Endothelial cell (in vitro differentiated cells): ENCODE results near the gene C11orf68. TPM values are rescaled to one million over a fixed set of nuclear protein-coding genes. Genes with fewer than 3 reads are reported as not detected.
"Not testable (repeated sequence)": the region's sequence is repeated elsewhere in the genome, so short reads cannot be mapped to it uniquely, and the experiment has no call there.

Experiments used
- DNase-seq: peaks from one replicate; pipeline ENCODE4 v3.0.0; 2021; ENCODE audit warnings: low spot score
- H3K27ac Mint-ChIP-seq: one replicate; pipeline ENCODE4 v1.8.0; 2021; ENCODE audit warnings: mixed read lengths, inconsistent platforms; ENCODE audit not compliant: unreplicated experiment
- H3K27me3 Mint-ChIP-seq: one replicate; pipeline ENCODE4 v1.8.0; 2021; ENCODE audit warnings: mild to moderate bottlenecking, moderate library complexity, mixed read lengths, inconsistent platforms; ENCODE audit not compliant: unreplicated experiment
- H3K36me3 Mint-ChIP-seq: one replicate; pipeline ENCODE4 v1.8.0; 2021; ENCODE audit warnings: mild to moderate bottlenecking, low read depth, mixed read lengths, inconsistent platforms; ENCODE audit not compliant: unreplicated experiment
- H3K4me1 Mint-ChIP-seq: one replicate; pipeline ENCODE4 v1.8.0; 2021; ENCODE audit warnings: mild to moderate bottlenecking, mixed read lengths, inconsistent platforms; ENCODE audit not compliant: unreplicated experiment
- H3K4me3 Mint-ChIP-seq: one replicate; pipeline ENCODE4 v1.8.0; 2021; ENCODE audit warnings: mild to moderate bottlenecking, mixed read lengths, inconsistent platforms; ENCODE audit not compliant: unreplicated experiment
- H3K9me3 Mint-ChIP-seq: one replicate; pipeline ENCODE4 v1.8.0; 2021; ENCODE audit warnings: mixed read lengths, inconsistent platforms; ENCODE audit not compliant: unreplicated experiment
- CTCF ChIP-seq: fragments of 200-600 bp; sonication (generic); IDR thresholded peaks from one replicate; pipeline ENCODE4 v1.5.0; 2021; ENCODE audit warnings: antibody characterized with exemption; ENCODE audit not compliant: unreplicated experiment
- total RNA-seq: library from RNA; stranded (reverse); fragmentation: NEBNext Ultra II Directional; extraction: Animal tissue kit (Norgen Biotek cat#: 25700); gene quantifications from one replicate; pipeline ENCODE4 v1.2.1, GENCODE V29; 2021; ENCODE audit not compliant: unreplicated experiment

The C11orf68 gene
- total RNA-seq, 1 donor from 2014 or later, result 31.1 TPM

GRCh38 chr11:65892661-65893317 is 26.1 kb downstream of the C11orf68 start:
- Mint-ChIP-seq H3K9me3 (no peaks in the 10 kb centered on the region), H3K36me3 (peaks cover 4% of the 10 kb centered on the region), H3K4me3 (peak overlapping the region; percentile 90), H3K27ac (peak overlapping the region; percentile 92), H3K4me1 (peaks cover 41% of the 10 kb centered on the region), H3K27me3 (peaks cover 32% of the 10 kb centered on the region)
- no peak for DNase-seq
- no peak for TF ChIP-seq CTCF

DNA sequence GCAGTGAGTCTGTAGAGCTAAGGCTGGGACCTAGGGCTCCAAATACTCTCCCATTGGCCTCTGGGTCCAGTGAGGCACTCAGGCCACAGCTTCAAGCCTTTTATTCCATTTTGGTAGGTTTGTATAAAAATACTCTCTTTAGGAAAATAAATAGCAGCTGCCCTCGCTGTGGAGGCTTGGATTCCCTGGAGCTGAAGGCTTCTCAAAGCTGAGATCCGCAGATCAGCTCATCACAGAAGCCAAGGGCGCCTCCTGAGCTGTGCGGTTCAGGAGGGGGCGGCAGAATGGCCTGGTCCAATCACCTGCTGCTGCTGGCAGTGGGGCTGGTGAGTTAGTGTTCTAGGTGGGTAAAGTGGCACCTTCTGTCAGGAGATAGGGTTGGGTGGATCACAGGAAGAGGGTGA is 26.7 kb downstream of the C11orf68 start:
- H3K36me3 Mint-ChIP-seq, H3K9me3 Mint-ChIP-seq, DNase-seq: not testable (repeated sequence)
- Mint-ChIP-seq H3K27me3 (peaks cover 32% of the 10 kb centered on the region), H3K27ac (peak overlapping the region; percentile 92), H3K4me1 (peaks cover 44% of the 10 kb centered on the region), H3K4me3 (peak overlapping the region; percentile 90)

DNA sequence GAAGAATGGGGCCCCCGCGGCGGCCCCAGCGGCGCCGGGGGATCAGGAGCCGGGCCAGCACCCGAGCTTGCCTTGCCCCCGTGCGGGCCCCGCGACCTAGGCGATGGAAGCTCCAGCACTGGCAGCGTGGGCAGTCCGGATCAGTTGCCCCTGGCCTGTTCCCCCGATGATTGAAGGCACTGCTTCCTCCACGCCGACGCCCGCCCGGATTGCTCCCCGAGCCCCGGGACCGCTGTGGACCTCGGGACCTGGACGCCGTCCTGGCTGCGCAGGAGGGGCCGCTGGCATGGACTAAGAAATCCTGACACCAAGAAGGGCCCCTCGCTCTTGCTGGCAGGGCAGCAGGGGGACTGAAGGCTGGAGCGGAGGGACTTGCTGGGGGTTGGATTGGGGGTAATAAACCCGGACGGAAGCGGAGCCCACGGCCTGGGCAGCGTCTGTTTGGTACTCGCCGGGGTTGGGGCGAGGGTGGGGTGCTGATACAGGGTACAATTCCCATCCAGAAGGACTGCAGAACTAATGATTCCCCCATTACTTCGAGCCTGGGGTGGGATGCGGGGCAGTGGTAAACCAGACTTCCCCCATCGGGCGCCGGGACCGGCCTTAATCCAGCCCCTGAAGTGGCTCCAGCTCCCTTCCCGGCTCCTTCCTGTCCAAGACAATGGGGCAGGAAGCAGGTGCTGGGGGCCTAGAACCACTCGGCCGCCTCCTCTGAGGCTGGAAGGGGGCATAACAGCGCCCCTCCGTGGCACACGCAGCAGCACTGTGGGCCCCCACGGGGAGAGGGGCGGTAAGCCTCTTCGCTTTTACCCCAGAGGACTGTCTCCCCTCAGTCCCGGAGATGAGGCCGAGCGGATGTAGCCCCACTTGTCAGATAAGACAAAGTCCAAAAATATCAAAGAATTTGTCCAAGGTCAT is 27.4 kb downstream of the C11orf68 start:
- Mint-ChIP-seq H3K9me3 (no peaks in the 10 kb centered on the region), H3K4me3 (peak overlapping the region; percentile 90), H3K4me1 (peaks cover 49% of the 10 kb centered on the region), H3K27me3 (peaks cover 39% of the 10 kb centered on the region), H3K27ac (peak overlapping the region; percentile 92), H3K36me3 (peaks cover 9% of the 10 kb centered on the region)
- TF ChIP-seq CTCF, result no peak
- DNase-seq, result peak; percentile 78

DNA sequence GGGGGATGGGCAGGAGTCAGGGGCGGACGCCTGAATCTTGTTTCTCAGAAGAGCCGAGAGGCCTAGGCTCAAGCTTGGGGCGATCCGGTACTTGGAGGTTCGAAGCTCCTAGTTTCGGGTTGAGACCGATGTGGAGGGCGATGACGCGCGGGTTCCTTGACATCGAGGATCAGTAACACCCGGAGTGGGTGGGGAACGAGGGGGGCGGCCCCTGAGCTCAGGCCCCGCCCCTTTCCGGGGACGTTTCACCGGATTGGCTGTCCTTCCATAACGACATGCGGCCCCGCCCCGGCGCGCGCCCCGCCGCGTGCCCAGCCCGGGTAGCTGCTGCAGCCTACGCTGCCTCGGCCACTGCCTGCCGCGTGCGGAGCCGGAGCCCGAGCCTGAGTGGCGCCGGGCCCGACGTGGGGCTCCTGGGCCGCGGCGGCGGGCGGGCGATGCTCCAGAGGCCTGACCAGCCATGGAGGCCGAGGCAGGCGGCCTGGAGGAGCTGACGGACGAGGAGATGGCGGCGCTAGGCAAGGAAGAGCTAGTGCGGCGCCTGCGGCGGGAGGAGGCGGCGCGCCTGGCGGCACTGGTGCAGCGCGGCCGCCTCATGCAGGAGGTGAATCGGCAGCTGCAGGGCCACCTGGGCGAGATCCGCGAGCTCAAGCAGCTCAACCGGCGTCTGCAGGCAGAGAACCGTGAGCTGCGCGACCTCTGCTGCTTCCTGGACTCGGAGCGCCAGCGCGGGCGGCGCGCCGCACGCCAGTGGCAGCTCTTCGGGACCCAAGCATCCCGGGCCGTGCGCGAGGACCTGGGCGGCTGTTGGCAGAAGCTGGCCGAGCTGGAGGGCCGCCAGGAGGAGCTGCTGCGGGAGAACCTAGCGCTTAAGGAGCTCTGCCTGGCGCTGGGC is 28.3 kb downstream of the C11orf68 start, which contains the start of gene CCDC85B:
Gene CCDC85B, plus strand, starts transcription at position 350 of the 895 bp plus-strand sequence. Its CDS starts 111 bp downstream, at position 461.
- peak; percentile 96 for DNase-seq
- Mint-ChIP-seq H3K4me1 (peaks cover 51% of the 10 kb centered on the region), H3K27me3 (peaks cover 40% of the 10 kb centered on the region), H3K36me3 (peaks cover 11% of the 10 kb centered on the region), H3K9me3 (no peaks in the 10 kb centered on the region), H3K4me3 (peak within 1 kb of the TSS; percentile 90), H3K27ac (peak within 1 kb of the TSS; percentile 92)
- TF ChIP-seq CTCF, result no peak
